Endothelial cell of umbilical vein (primary cell): ENCODE measurements around the gene ACSL6. TPM values are rescaled to one million over a fixed set of nuclear protein-coding genes. Genes with fewer than 3 reads are reported as not detected.

Source experiments
- BruUV-seq: library from RNA; stranded (reverse); fragments of 400-500 nt; replicated peaks from 2 replicates; lab custom pipeline; 2021; lab: Mats Ljungman, UMichigan
- CTCF ChIA-PET: fragments of 300-600, 350-600 bp; sonication (Branson Sonifier 250); formaldehyde crosslinking; loops from one replicate; lab custom pipeline; 2021; ENCODE audit warnings: antibody characterized with exemption, inconsistent platforms; lab: Charles Lee
- POLR2A ChIA-PET: fragments of 300-600, 350-600 bp; sonication (Branson Sonifier 250); formaldehyde crosslinking; loops from one replicate; lab custom pipeline; 2021; ENCODE audit warnings: antibody characterized with exemption, inconsistent platforms; lab: Charles Lee
- DNase-seq: peaks from one replicate; pipeline ENCODE4 v3.0.0-alpha.2; 2011; ENCODE audit warnings: low read depth, low spot score
- FAIRE-seq: peaks from 2 replicates; lab custom pipeline; 2011; peaks lifted over from hg19 to GRCh38; lab: Jason Lieb, UNC
- H2AFZ ChIP-seq: 2 replicates; pipeline ENCODE4 v1.6.0; 2012; ENCODE audit warnings: low read depth, low read length, control low read depth, inconsistent platforms
- H3K27ac ChIP-seq: 2 replicates; pipeline ENCODE4 v1.5.1; 2011; ENCODE audit warnings: low read depth, mild to moderate bottlenecking, control low read depth, low read length, moderate library complexity; ENCODE audit not compliant: insufficient read depth
- H3K27me3 ChIP-seq, 2 experiments: 2 replicates each; pipeline versions ENCODE4 v1.6.0 to v1.6.1; 2011; ENCODE audit warnings: low read length in 2 of 2, mixed read lengths in 1 of 2; ENCODE audit not compliant: control insufficient read depth in 2 of 2, insufficient read depth in 2 of 2
- H3K36me3 ChIP-seq, 2 experiments: 2 replicates in 1 of 2; 3 replicates in 1 of 2; pipeline ENCODE4 v1.5.1; 2011; ENCODE audit warnings: low read length in 2 of 2, mild to moderate bottlenecking in 1 of 2, moderate library complexity in 1 of 2; ENCODE audit not compliant: control insufficient read depth in 2 of 2, insufficient read depth in 2 of 2; ENCODE audit errors: extremely low read depth in 1 of 2
- H3K4me1 ChIP-seq: 3 replicates; pipeline ENCODE4 v1.5.1; 2011; ENCODE audit warnings: mild to moderate bottlenecking, low read length; ENCODE audit not compliant: control insufficient read depth, insufficient read depth; ENCODE audit errors: extremely low read depth
- H3K4me2 ChIP-seq: 2 replicates; pipeline ENCODE4 v1.6.1; 2011; ENCODE audit warnings: low read length, control low read depth, mixed read lengths; ENCODE audit not compliant: insufficient read depth
- H3K4me3 ChIP-seq, 3 experiments: fragments of 200-600 bp in 1 of 3; sonication (generic), shearing (Covaris generic) in 1 of 3; replicated peaks in 1 of 3; 2 replicates each; pipeline ENCODE4 v1.5.1; 2011 to 2016; ENCODE audit warnings: control low read depth in 3 of 3, low read length in 3 of 3, mild to moderate bottlenecking in 2 of 3, inconsistent platforms in 1 of 3, low read depth in 1 of 3, moderate library complexity in 1 of 3; ENCODE audit not compliant: insufficient read depth in 1 of 3
- H3K79me2 ChIP-seq: 2 replicates; pipeline ENCODE4 v1.6.0; 2012; ENCODE audit warnings: low read length, inconsistent platforms; ENCODE audit not compliant: control insufficient read depth, insufficient read depth
- H3K9ac ChIP-seq: replicated peaks from 2 replicates; pipeline ENCODE3; 2011; ENCODE audit warnings: low read length, control low read depth; ENCODE audit not compliant: insufficient read depth; ENCODE audit errors: extremely low read depth
- H3K9me1 ChIP-seq: replicated peaks from 3 replicates; pipeline ENCODE4 v1.6.0; 2011; ENCODE audit warnings: mild to moderate bottlenecking, low read length; ENCODE audit not compliant: control insufficient read depth, insufficient read depth; ENCODE audit errors: extremely low read depth
- H3K9me3 ChIP-seq: replicated peaks from 2 replicates; pipeline ENCODE4 v1.5.1; 2012; ENCODE audit warnings: low read length, inconsistent platforms; ENCODE audit not compliant: control insufficient read depth, insufficient read depth
- H4K20me1 ChIP-seq: replicated peaks from 2 replicates; pipeline ENCODE3; 2011; ENCODE audit warnings: mild to moderate bottlenecking, low read length; ENCODE audit not compliant: control insufficient read depth, insufficient read depth; ENCODE audit errors: extremely low read depth
- CTCF ChIP-seq, 2 donors: IDR thresholded peaks; 1 replicate in 1 of 2; 2 replicates in 1 of 2; pipeline ENCODE4 v1.5.1; 2011; ENCODE audit warnings: low read length in 2 of 2, mild to moderate bottlenecking in 2 of 2, moderate library complexity in 2 of 2, control low read depth in 1 of 2, inconsistent platforms in 1 of 2, low read depth in 1 of 2; ENCODE audit not compliant: insufficient read depth in 1 of 2; ENCODE audit errors: extremely low read depth in 1 of 2
- EZH2 ChIP-seq: IDR thresholded peaks from 2 replicates; pipeline ENCODE4 v1.6.1; 2012; ENCODE audit warnings: borderline replicate concordance, low read depth, mild to moderate bottlenecking, moderate library complexity, low read length, inconsistent platforms; ENCODE audit not compliant: severe bottlenecking
- FOS ChIP-seq: IDR thresholded peaks from 2 replicates; pipeline ENCODE4 v1.6.1; 2011; ENCODE audit warnings: mild to moderate bottlenecking, low read length, moderate library complexity, borderline replicate concordance; ENCODE audit not compliant: insufficient read depth
- GATA2 ChIP-seq: IDR thresholded peaks from 2 replicates; pipeline ENCODE4 v1.7.0; 2011; ENCODE audit warnings: low read depth, mild to moderate bottlenecking, moderate library complexity, mixed read lengths, low read length; ENCODE audit not compliant: insufficient read length, insufficient read depth
- JUN ChIP-seq: IDR thresholded peaks from 2 replicates; pipeline ENCODE4 v1.6.1; 2011; ENCODE audit warnings: borderline replicate concordance, low read depth; ENCODE audit not compliant: insufficient read length, insufficient read depth
- MAX ChIP-seq: IDR thresholded peaks from 2 replicates; pipeline ENCODE4 v1.6.1; 2011; ENCODE audit not compliant: insufficient read depth, insufficient read length
- MYC ChIP-seq: IDR thresholded peaks from one replicate; pipeline ENCODE4 v1.6.1; 2011; ENCODE audit warnings: mild to moderate bottlenecking, low read depth, low read length
- POLR2A ChIP-seq: IDR thresholded peaks from 2 replicates; pipeline ENCODE4 v1.6.1; 2012; ENCODE audit warnings: low read depth, mild to moderate bottlenecking, control low read depth, low read length
- POLR2AphosphoS5 ChIP-seq: IDR thresholded peaks from 2 replicates; pipeline ENCODE4 v1.6.1; 2012; ENCODE audit warnings: low read depth, mild to moderate bottlenecking, control low read depth, low read length, moderate library complexity; ENCODE audit not compliant: insufficient read depth
- dilution Hi-C: fragments of 300-500 bp; cut with MboI; formaldehyde crosslinking; loops from one replicate; pipeline ENCODE4 v1.15.0; 2019; ENCODE audit warnings: low sequenced_read_pairs; ENCODE audit not compliant: extremely low pct_ligation_motif_present
- intact Hi-C: fragments of 100-400 bp; cut with micrococcal nuclease; formaldehyde crosslinking; loops from one replicate; pipeline ENCODE4 v1.10.0; 2022
- polyA plus RNA-seq, 4 experiments: library from polyadenylated mRNA; depleted of rRNA in 3 of 4; stranded (reverse) in 3 of 4; unstranded in 1 of 4; fragments of >200 nt; gene quantifications; 2 replicates each; pipeline versions ENCODE4 v1.2.1 to v1.2.3, GENCODE V29; 2011 to 2012; ENCODE audit warnings: missing spikeins in 1 of 4
- total RNA-seq: library from RNA; stranded (reverse); gene quantifications from 2 replicates; pipeline ENCODE4 v1.2.3, GENCODE V29; 2021

ACSL6 gene
- total and polyA plus RNA-seq, 2 donors (not counting 3 experiments of a cell fraction or from before 2014, with no cell fraction given) = not detected

GRCh38 chr5:131953969-131954368 lies 57.5 kb downstream of the ACSL6 start:
- intact Hi-C loops (no loop called here), dilution Hi-C loops (no loop called here)
- Histone ChIP-seq H4K20me1 (no peaks in the 10 kb centered on the region), H3K27ac (no peak overlapping the region), H3K79me2 (no peaks in the 10 kb centered on the region), H2AFZ (no peak overlapping the region), H3K9ac (no peak overlapping the region), H3K36me3 (no peaks in the 10 kb centered on the region), H3K9me1 (no peaks in the 10 kb centered on the region), H3K4me2 (no peak overlapping the region), H3K27me3 (peaks cover 3 to 4% of the 10 kb centered on the region in 2 experiments), H3K4me1 (no peaks in the 10 kb centered on the region), H3K4me3 (no peak overlapping the region), H3K9me3 (no peaks in the 10 kb centered on the region)
- ChIA-PET POLR2A (no interaction called here), CTCF (no interaction called here)
- FAIRE-seq (no peak), DNase-seq (no peak)
- TF ChIP-seq GATA2 = no peak
- no peak for TF ChIP-seq FOS
- TF ChIP-seq JUN = no peak
- TF ChIP-seq EZH2 = no peak
- no peak for TF ChIP-seq POLR2A
- no peak for TF ChIP-seq MAX
- no peak for TF ChIP-seq POLR2AphosphoS5
- TF ChIP-seq MYC = no peak
- TF ChIP-seq CTCF (IDR thresholded peaks at IDR 0.05; ENCODE audit: extremely low read depth in 1 of 2, insufficient read depth in 1 of 2, low read depth in 1 of 2, low read length in 2 of 2) = no peak
- BruUV-seq = no TSS peak
